K562 (cell line): ENCODE results near the gene SDK1. TPM values are rescaled to one million over a fixed set of nuclear protein-coding genes. Genes with fewer than 3 reads are reported as not detected.

Source experiments
- ATAC-seq: fragments of 200-7000 bp; cut with Tn5 transposase; 3 replicates; pipeline ENCODE4 v1.9.1; 2020; ENCODE audit warnings: moderate library complexity
- BruUV-seq: library from RNA; stranded (reverse); fragments of 400-500 nt; replicated peaks from 2 replicates; lab custom pipeline; 2021; lab: Mats Ljungman, UMichigan
- CTCF ChIA-PET: fragments of 300-600 bp; formaldehyde crosslinking; extraction: SDS; loops from one replicate; lab custom pipeline; 2021; ENCODE audit warnings: low intra/inter-chr PET ratio; lab: Yijun Ruan, JAX
- POLR2A ChIA-PET: fragments of 300-600, 350-650 bp; sonication (Branson Sonifier 250); formaldehyde crosslinking; extraction: SDS; loops from one replicate; lab custom pipeline; 2021; ENCODE audit warnings: antibody characterized with exemption, inconsistent platforms; lab: Yijun Ruan, JAX
- DNase-seq, 4 experiments: peaks; one replicate each; pipeline versions ENCODE4 v3.0.0 to v3.0.0-alpha.2; 2011 to 2018; ENCODE audit warnings: low spot score in 3 of 4, mixed read lengths in 3 of 4; ENCODE audit errors: extremely low read depth in 1 of 4
- FAIRE-seq: peaks from 2 replicates; lab custom pipeline; 2011; peaks lifted over from hg19 to GRCh38; lab: Jason Lieb, UNC
- H2AFZ ChIP-seq: 2 replicates; pipeline ENCODE4 v1.6.0; 2011; ENCODE audit warnings: low read depth, low read length, control low read depth, inconsistent platforms
- H3K27ac ChIP-seq: fragments of 200-600 bp; 3 replicates; pipeline ENCODE4 v1.8.0; 2011; ENCODE audit warnings: low read depth, mild to moderate bottlenecking, control low read depth, inconsistent platforms, low read length, moderate library complexity, mixed read lengths; ENCODE audit errors: extremely low read depth
- H3K27me3 ChIP-seq, 2 experiments: fragments of 300-600 bp in 1 of 2; 2 replicates in 1 of 2; 3 replicates in 1 of 2; pipeline versions ENCODE4 v1.6.0 to v1.8.0; 2011; ENCODE audit warnings: inconsistent platforms in 2 of 2, low read length in 2 of 2, mild to moderate bottlenecking in 1 of 2, mixed read lengths in 1 of 2, moderate library complexity in 1 of 2; ENCODE audit not compliant: control insufficient read depth in 2 of 2, insufficient read depth in 2 of 2
- H3K36me3 ChIP-seq: fragments of 300-600 bp; 3 replicates; pipeline ENCODE4 v1.8.0; 2011; ENCODE audit warnings: mild to moderate bottlenecking, low read length, inconsistent platforms; ENCODE audit not compliant: control insufficient read depth, insufficient read depth
- H3K4me1 ChIP-seq, 2 experiments: fragments of 200-600 bp in 1 of 2; replicated peaks in 1 of 2; 2 replicates in 1 of 2; 3 replicates in 1 of 2; pipeline versions ENCODE4 v1.5.1 to v1.8.0; 2011; ENCODE audit warnings: inconsistent platforms in 2 of 2, low read length in 2 of 2, mild to moderate bottlenecking in 1 of 2, mixed read lengths in 1 of 2, moderate library complexity in 1 of 2; ENCODE audit not compliant: control insufficient read depth in 2 of 2, insufficient read depth in 2 of 2
- H3K4me2 ChIP-seq: 2 replicates; pipeline ENCODE4 v1.6.1; 2011; ENCODE audit warnings: low read length, control low read depth, inconsistent platforms, mixed read lengths; ENCODE audit not compliant: insufficient read depth
- H3K4me3 ChIP-seq: fragments of 200-600 bp; sonication (generic), shearing (Covaris generic); 2 replicates; pipeline ENCODE4 v1.5.1; 2016; ENCODE audit warnings: control low read depth, inconsistent platforms
- H3K79me2 ChIP-seq: fragments of 200-600 bp; 3 replicates; pipeline ENCODE4 v1.8.0; 2011; ENCODE audit warnings: low read length, inconsistent platforms; ENCODE audit not compliant: control insufficient read depth, insufficient read depth
- H3K9ac ChIP-seq, 2 experiments: 2 replicates each; pipeline versions ENCODE4 v1.6.0 to v1.6.1; 2011; ENCODE audit warnings: low read depth in 2 of 2, low read length in 2 of 2, control low read depth in 1 of 2, inconsistent platforms in 1 of 2, mild to moderate bottlenecking in 1 of 2, mixed read lengths in 1 of 2; ENCODE audit not compliant: insufficient read depth in 1 of 2
- H3K9me1 ChIP-seq: one replicate; pipeline ENCODE4 v1.6.0; 2011; ENCODE audit warnings: inconsistent platforms, mild to moderate bottlenecking, low read length, moderate library complexity; ENCODE audit not compliant: control insufficient read depth, insufficient read depth
- H3K9me3 ChIP-seq: replicated peaks from 2 replicates; pipeline ENCODE4 v1.5.1; 2011; ENCODE audit warnings: low read depth, low read length, inconsistent platforms; ENCODE audit not compliant: control insufficient read depth, insufficient read depth
- H4K20me1 ChIP-seq: replicated peaks from 2 replicates; pipeline ENCODE4 v1.6.1; 2011; ENCODE audit warnings: low read length, inconsistent platforms, mixed read lengths; ENCODE audit not compliant: control insufficient read depth, insufficient read depth
- ARHGAP35 ChIP-seq: fragments of 450-650 bp; IDR thresholded peaks from 2 replicates; pipeline ENCODE4 v1.6.1; 2018; ENCODE audit not compliant: partially characterized antibody
- BCL6 ChIP-seq: fragments of 250-450 bp; sonication (Bioruptor Pico); IDR thresholded peaks from 2 replicates; pipeline ENCODE4 v1.4.0; 2020
- CBX1 ChIP-seq: sonication (generic); IDR thresholded peaks from 2 replicates; pipeline ENCODE4 v1.6.1; 2016; ENCODE audit warnings: antibody characterized with exemption, low read depth, mild to moderate bottlenecking
- HLTF ChIP-seq: fragments of 450-650 bp; IDR thresholded peaks from 2 replicates; pipeline ENCODE4 v1.6.1; 2016
- JUN ChIP-seq, 2 experiments: sonication (generic) in 1 of 2; formaldehyde crosslinking in 1 of 2; IDR thresholded peaks; 2 replicates each; pipeline versions ENCODE4 v1.6.1 to v1.8.0; 2012 to 2022; ENCODE audit warnings: borderline replicate concordance in 2 of 2, mild to moderate bottlenecking in 2 of 2, improper control_type of control experiment in 1 of 2, low read depth in 1 of 2, low read length in 1 of 2, missing genetic modification reagents in 1 of 2
- NCOA6 ChIP-seq: fragments of 450-650 bp; IDR thresholded peaks from 2 replicates; pipeline ENCODE4 v1.6.1; 2017; ENCODE audit warnings: mild to moderate bottlenecking
- PCBP1 ChIP-seq: fragments of 200-400 bp; formaldehyde crosslinking; IDR thresholded peaks from 2 replicates; pipeline ENCODE4 v1.6.1; 2018; ENCODE audit warnings: mild to moderate bottlenecking, low read depth, low read length; ENCODE audit not compliant: poor library complexity, severe bottlenecking
- POLR3A ChIP-seq: IDR thresholded peaks from 2 replicates; pipeline ENCODE4 v1.6.1; 2011; ENCODE audit warnings: borderline replicate concordance, mild to moderate bottlenecking, moderate library complexity; ENCODE audit not compliant: insufficient read length, insufficient read depth; ENCODE audit errors: extremely low read depth
- RBBP5 ChIP-seq: fragments of 200-600 bp; sonication (generic); IDR thresholded peaks from 2 replicates; pipeline ENCODE4 v1.6.1; 2012; ENCODE audit warnings: borderline replicate concordance, mild to moderate bottlenecking, low read length, control low read depth, inconsistent platforms; ENCODE audit not compliant: insufficient read depth, poor library complexity, severe bottlenecking
- SIRT6 ChIP-seq: IDR thresholded peaks from one replicate; pipeline ENCODE4 v1.6.1; 2012; ENCODE audit warnings: low read depth, mild to moderate bottlenecking, control low read depth, inconsistent platforms, low read length, moderate library complexity
- SLC30A9 ChIP-seq: fragments of 250-450 bp; sonication (Bioruptor Pico); IDR thresholded peaks from 2 replicates; pipeline ENCODE4 v1.8.0; 2022; ENCODE audit warnings: mild to moderate bottlenecking, moderate library complexity
- SNIP1 ChIP-seq: fragments of 450-650 bp; IDR thresholded peaks from 2 replicates; pipeline ENCODE4 v1.7.1; 2017; ENCODE audit warnings: low read depth, mild to moderate bottlenecking
- THRAP3 ChIP-seq: fragments of 450-650 bp; IDR thresholded peaks from 2 replicates; pipeline ENCODE4 v1.6.1; 2016; ENCODE audit warnings: mild to moderate bottlenecking, inconsistent platforms, borderline replicate concordance
- YY1 ChIP-seq, 3 experiments: IDR thresholded peaks; 2 replicates each; pipeline ENCODE4 v1.6.1; 2011; ENCODE audit warnings: low read length in 2 of 3, mild to moderate bottlenecking in 2 of 3, moderate library complexity in 2 of 3, borderline replicate concordance in 1 of 3, control low read depth in 1 of 3, low read depth in 1 of 3; ENCODE audit not compliant: insufficient read depth in 3 of 3, insufficient replicate concordance in 2 of 3, control insufficient read depth in 1 of 3, insufficient read length in 1 of 3; ENCODE audit errors: extremely low read depth in 1 of 3
- ZFP36 ChIP-seq: fragments of 150-350 bp; IDR thresholded peaks from 2 replicates; pipeline ENCODE4 v1.6.1; 2018; ENCODE audit warnings: low read length, low read depth; ENCODE audit not compliant: partially characterized antibody
- ZNF124 ChIP-seq: sonication (generic); formaldehyde crosslinking; IDR thresholded peaks from 2 replicates; pipeline ENCODE4 v1.8.1; 2022; ENCODE audit warnings: missing genetic modification reagents
- ZNF316 ChIP-seq: fragments of 450-650 bp; IDR thresholded peaks from 2 replicates; pipeline ENCODE4 v1.6.1; 2016
- ZNF583 ChIP-seq: fragments of 250-450 bp; sonication (Bioruptor Pico); IDR thresholded peaks from 2 replicates; pipeline ENCODE4 v1.4.0; 2020
- ZNF77 ChIP-seq: fragments of 250-450 bp; sonication (Bioruptor Pico); IDR thresholded peaks from 2 replicates; pipeline ENCODE4 v1.5.0; 2020
- WGBS: fragments of 100-300 bp; shearing (Covaris generic); methylation state at CpG from one replicate; pipeline ENCODE4 v1.1.6; 2016; ENCODE audit warnings: low coverage, mixed read lengths; ENCODE audit not compliant: insufficient coverage; ENCODE audit errors: missing lambda C conversion rate; 5-methylcytosine and 5-hydroxymethylcytosine counted together
- in situ Hi-C: fragments of 300-500 bp; cut with MboI; formaldehyde crosslinking; loops from 4 replicates; pipeline ENCODE4 v1.15.0; 2018; ENCODE audit warnings: inconsistent platforms, mixed read lengths
- intact Hi-C: fragments of 100-400 bp; cut with micrococcal nuclease; formaldehyde crosslinking; loops from 2 replicates; pipeline ENCODE4 v1.14.2; 2022
- polyA plus RNA-seq, 8 experiments: library from polyadenylated mRNA; depleted of rRNA in 4 of 8; stranded (reverse) in 5 of 8; unstranded in 3 of 8; fragments of >200 nt; fragmentation: Nextera tagmentation in 2 of 8; fragmentation: Illumina TruSeq in 1 of 8; extraction: Ambion mirVana in 2 of 8; extraction: Trizol in 1 of 8; gene quantifications; 2 replicates each; pipeline versions ENCODE4 v1.2.1 to v1.2.3, GENCODE V29; 2011 to 2014; ENCODE audit warnings: inconsistent platforms in 1 of 8, missing spikeins in 1 of 8
- total RNA-seq, 7 experiments: library from RNA; depleted of rRNA in 6 of 7; stranded (reverse); fragments of >200 nt in 6 of 7; fragmentation: Illumina TruSeq in 2 of 7; extraction: Trizol in 2 of 7; gene quantifications; 2 replicates each; pipeline versions ENCODE4 v1.2.1 to v1.2.3, GENCODE V29; 2011 to 2021; ENCODE audit warnings: low replicate concordance in 1 of 7

Gene SDK1
- total and polyA plus RNA-seq, 9 of the 15 experiments (the other 6 are each of a cell fraction or from before 2014, with no cell fraction given) = 0.16 TPM; not detected in 8

DNA sequence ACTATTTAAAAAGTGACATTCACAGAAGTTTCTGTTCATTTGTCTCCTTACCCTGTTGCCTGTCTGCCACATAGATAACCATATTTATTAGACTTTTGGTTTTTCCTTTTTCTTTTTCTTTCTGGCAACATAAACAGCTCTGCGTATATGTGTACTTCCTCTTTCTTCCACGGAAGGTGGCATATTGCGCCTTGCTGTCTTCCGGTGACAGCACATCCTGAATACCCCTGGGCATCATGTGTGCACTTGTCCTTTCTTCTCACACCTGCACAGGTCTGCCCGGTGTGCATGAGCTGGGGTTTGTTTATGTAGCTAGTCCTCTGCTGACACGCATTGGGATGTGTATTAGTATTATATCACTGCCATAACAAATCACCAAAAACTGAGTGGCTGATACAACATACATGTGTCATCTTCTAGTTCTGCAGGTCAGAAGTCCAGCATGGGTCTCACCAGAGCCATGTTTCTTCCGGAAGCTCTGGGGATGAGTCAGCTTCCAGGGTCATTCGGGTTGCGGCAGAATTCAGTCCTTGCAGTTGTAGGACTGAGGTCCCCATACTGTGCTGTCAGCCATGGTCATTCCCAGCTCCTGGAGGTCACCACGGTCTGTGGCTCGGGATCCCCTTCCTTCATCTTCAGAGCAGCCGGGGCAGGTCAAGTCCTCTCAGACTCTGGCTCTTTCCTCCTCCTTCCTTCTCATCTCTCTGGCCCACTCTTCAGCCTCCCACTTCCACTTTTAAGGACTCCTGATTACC, 785.1 kb downstream of the SDK1 start:
- Histone ChIP-seq H4K20me1 (no peaks in the 10 kb centered on the region; the same call in 1 of the 2 replicates), H3K9ac (no peak overlapping the region), H3K4me2 (no peak overlapping the region), H3K4me1 (no peaks in the 10 kb centered on the region), H3K9me3 (no peaks in the 10 kb centered on the region), H3K4me3 (no peak overlapping the region), H3K9me1 (no peaks in the 10 kb centered on the region), H3K36me3 (no peaks in the 10 kb centered on the region), H3K27me3 (peaks cover 4 to 15% of the 10 kb centered on the region in 2 experiments; a peak in 4 of 5 replicates), H3K27ac (no peak overlapping the region), H2AFZ (no peak overlapping the region), H3K79me2 (no peaks in the 10 kb centered on the region)
- DNase-seq (no peak), FAIRE-seq (no peak), ATAC-seq (no peak)
- TF ChIP-seq ZNF583 (CRISPR knock-in tag) = no peak
- no peak for TF ChIP-seq PCBP1
- TF ChIP-seq SLC30A9 = no peak
- no peak for TF ChIP-seq JUN (IDR thresholded peaks at IDR 0.05; ENCODE audit: borderline replicate concordance, low read depth, low read length)
- no peak for TF ChIP-seq JUN (CRISPR knock-in tag; IDR thresholded peaks at IDR 0.05; ENCODE audit: borderline replicate concordance)
- no peak for TF ChIP-seq SNIP1
- TF ChIP-seq POLR3A = no peak
- TF ChIP-seq SIRT6 = no peak
- no peak for TF ChIP-seq HLTF
- no peak for TF ChIP-seq YY1 (IDR thresholded peaks at IDR 0.05; ENCODE audit: borderline replicate concordance in 1 of 3, control insufficient read depth in 1 of 3, extremely low read depth in 1 of 3, insufficient read depth in 3 of 3, insufficient read length in 1 of 3, insufficient replicate concordance in 2 of 3, low read depth in 1 of 3, low read length in 2 of 3)
- no peak for TF ChIP-seq BCL6 (CRISPR knock-in tag)
- no peak for TF ChIP-seq ZFP36
- no peak for TF ChIP-seq ARHGAP35
- TF ChIP-seq NCOA6 = no peak
- no peak for TF ChIP-seq CBX1
- no peak for TF ChIP-seq ZNF77 (CRISPR knock-in tag)
- TF ChIP-seq ZNF124 (CRISPR knock-in tag) = no peak
- TF ChIP-seq RBBP5 = no peak
- no peak for TF ChIP-seq THRAP3
- TF ChIP-seq ZNF316 = no peak
- 4% methylated on average over 12 of the region's 12 CpGs for WGBS
- BruUV-seq = no TSS peak
- ChIA-PET CTCF (no interaction called here), POLR2A (no interaction called here)
- intact Hi-C loops = no loop called here
- in situ Hi-C loops = no loop called here
